Lung microvascular endothelial cell (primary cell): Measurements from ENCODE around the gene SYTL1. TPM values are rescaled to one million over a fixed set of nuclear protein-coding genes. Genes with fewer than 3 reads are reported as not detected.
A peak's percentile ranks its signal among the peaks of the same experiment; 100 is the strongest.

Source experiments
- DNase-seq, 2 donors: peaks; one replicate each; pipeline versions ENCODE4 v3.0.0 to v3.0.0-alpha.2; 2010; ENCODE audit warnings: low read depth in 2 of 2
- total RNA-seq: library from RNA; depleted of rRNA; stranded (reverse); fragments of >200 nt; gene quantifications from 2 replicates; pipeline ENCODE4 v1.2.1, GENCODE V29; 2014

The SYTL1 gene
- total RNA-seq, 1 donor from 2014 or later = not detected

DNA sequence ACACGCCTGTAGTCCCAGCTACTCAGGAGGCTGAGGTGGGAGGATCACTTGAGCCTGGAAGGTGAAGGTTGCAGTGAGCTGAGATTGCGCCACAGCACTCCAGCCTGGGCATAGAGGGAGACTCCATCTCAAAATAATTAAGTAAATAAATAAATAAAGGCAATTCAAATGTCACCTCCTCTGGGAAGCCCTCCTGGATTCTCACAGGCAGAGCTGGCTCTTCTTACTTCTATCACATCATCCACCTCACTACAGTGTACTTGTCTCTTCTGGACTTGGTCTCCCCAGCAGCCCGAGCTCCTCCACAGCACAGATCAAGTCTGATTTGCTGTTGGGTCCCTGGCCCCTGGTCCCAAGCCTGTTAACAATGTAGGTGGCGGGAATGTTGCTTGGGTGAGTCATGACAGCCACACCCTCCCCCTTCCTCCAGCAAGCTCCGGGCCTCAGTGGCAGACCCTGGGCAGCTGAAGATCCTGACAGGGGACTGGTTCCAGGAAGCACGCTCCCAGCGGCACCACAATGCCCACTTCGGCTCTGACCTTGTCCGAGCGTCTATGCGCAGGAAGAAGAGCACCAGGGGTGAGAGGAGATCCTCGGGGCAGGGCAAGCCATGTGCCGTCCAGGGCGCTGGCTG, 5.3 kb downstream of the SYTL1 start:
- DNase-seq = peak in 1 of 2 donors; percentile 15

DNA sequence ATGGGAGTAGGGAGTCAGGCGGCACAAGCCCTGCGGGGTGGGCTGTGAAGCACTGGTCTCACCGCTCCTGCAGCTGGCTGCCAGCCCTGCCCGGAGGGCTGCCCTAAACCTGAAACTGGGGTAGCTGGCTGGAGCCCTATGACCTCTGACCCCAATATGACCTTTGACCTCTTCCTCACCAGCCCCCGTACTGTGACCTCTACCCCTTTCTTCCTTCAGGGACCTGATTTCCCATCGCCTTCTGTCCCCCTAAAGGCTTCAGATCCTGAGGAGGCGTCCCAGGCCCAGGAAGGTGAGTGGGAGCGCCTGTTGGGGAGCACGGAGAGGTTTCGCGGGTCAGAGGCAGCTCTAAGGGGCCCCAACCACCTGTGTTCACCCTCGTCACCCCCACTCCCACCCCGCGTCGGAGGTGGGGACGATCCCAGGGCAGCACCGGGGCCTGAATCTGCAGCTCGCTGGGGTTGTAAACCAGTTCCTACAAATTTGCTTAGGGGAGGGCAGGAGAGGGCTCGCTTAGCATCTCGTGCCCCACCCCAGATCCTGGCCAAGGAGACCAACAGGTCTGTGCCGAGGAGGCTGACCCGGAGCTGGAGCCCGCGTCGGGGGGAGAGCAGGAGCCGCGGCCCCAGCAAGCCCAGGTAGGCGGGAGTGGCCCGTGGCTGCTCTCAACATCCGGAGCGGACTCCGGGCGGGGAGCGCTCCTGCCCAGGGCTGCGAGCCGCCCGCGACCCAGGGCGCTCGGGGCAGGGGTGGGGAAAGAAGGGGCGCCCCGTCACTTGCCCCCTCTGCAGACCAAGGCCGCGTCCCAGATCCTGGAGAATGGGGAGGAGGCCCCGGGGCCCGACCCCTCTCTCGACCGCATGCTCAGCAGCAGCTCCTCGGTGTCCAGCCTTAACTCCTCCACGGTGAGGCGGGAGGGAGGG, 7.3 kb downstream of the SYTL1 start:
- peak in 1 of 2 donors; percentile 14 for DNase-seq

DNA sequence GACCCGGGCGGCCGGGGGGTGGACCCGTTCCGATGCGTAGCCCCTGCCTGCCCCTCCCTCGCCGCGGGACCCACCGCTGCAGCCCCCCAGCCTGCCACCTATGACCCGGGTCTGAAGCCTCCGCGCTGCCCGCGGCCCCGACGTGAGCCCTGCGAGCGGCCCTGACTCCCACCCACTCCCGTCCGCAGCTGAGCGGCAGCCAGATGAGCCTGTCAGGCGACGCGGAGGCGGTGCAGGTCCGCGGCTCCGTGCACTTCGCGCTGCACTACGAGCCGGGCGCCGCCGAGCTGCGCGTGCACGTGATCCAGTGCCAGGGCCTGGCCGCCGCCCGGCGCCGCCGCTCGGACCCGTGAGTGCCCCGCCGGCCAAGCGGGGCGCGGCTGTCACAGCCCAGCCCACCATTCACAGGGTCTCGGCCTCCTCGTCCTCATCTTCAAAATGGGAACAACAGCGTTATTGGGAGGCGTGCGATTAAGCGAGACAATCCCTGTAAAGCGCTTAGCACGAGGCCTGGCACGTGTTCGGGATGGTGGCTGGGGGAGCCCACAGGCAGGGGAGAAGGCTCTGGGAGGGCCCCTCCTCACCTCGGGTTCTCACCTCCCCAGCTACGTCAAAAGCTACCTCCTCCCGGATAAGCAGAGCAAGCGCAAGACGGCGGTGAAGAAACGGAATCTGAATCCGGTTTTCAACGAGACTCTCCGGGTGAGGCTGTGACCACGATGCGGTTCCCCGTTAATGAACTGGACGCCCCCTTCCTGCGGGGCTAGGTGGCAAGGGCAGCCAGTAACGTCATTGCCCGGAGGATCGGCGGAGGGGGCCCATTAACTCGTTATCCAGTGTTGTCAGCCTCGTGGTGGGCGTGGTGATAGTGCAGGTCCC, 8.2 kb downstream of the SYTL1 start:
- peak; percentile 73 to 79 for DNase-seq

DNA sequence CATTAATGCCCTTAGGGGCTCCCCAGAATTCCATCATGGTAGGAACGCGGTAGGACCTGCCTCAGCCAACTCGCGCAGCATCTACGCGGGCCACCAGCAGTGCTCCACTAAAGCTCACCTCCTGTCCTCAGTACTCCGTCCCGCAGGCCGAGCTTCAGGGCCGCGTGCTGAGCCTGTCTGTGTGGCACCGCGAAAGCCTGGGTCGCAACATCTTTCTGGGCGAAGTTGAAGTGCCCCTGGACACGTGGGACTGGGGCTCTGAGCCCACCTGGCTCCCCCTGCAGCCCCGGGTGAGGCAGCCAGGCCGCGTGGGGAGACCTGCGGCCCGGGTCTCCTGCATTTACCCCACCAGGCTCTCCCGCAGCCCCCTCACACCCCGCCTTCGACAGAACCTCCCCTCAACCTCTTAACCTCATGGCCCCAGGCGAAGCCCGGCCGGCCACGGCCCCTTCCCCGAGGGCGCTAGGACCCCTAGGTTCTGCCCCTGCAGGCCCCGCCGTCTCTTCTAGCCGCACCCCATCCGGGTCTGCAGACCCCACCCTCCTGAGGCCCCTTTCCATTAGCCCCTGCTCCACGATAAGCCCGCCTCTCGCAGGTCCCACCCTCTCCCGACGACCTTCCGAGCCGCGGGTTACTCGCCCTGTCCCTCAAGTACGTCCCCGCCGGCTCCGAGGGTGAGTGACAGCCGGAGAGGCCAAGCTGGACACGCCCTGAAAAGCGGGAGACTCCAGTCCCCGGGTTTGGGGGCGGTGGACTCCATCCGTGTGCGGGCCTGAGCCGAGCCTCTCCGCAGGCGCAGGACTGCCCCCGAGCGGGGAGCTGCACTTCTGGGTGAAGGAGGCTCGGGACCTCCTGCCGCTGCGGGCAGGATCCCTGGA, 9.1 kb downstream of the SYTL1 start:
- peak in 1 of 2 donors; percentile 12 for DNase-seq

DNA sequence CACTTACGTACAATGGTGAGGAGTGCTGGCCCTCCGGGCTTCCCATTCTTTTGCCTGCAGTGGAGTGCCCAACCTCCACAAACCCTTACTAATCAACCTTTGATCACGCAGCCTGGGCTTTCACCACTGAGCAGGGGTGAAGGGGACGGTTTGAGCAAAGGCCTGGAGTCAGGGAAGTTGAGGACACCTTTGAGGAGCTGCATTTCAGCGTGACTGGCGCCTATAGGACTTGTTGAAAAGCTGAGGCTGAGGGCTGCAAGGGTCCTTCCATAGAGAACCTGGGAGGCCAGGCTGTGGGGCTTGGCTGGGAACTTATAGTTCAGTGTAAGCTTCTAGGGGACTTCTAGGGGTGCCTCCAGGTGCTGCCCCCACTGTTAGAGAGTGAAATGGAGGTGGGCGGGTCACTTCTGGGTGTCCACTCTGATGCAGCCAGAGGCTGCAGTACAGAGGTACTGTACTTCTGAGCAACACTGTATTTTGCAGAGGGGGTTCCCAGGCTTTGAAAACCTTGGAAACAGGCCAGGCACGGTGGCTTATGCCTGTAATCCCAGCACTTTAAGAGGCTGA, 9.8 kb downstream of the SYTL1 start:
- DNase-seq = no peak

DNA sequence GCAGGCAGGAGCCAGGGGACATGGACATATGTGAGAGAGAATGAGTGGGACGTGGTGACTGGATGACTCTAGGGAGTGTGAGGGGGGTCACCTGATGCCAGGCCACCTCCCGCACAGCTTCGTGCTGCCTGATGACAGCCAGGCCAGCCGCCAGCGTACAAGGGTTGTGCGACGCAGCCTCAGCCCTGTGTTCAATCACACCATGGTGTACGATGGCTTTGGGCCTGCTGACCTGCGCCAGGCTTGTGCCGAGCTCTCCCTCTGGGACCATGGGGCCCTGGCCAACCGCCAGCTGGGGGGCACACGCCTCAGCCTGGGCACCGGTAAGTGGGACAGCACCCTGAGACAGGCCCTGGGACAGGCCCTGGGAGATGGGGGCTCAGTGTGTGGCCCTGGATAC, 11.3 kb downstream of the SYTL1 start:
- no peak for DNase-seq

DNA sequence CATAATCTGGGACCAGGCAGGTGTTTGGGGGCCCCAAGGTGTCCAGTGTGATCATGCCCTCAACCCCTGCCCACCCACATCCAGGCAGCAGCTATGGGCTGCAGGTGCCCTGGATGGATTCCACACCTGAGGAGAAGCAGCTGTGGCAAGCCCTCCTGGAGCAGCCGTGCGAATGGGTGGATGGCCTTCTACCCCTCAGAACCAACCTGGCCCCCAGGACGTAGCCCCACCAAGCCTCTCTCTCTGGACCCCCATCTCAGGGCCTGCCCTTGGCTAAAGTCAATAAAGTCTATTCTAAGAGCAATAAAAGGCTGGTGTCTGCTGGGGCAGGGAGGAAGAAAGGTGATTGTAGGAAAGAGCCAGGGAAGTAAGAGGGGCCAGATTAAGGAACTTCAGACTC, 11.8 kb downstream of the SYTL1 start:
- DNase-seq = no peak

DNA sequence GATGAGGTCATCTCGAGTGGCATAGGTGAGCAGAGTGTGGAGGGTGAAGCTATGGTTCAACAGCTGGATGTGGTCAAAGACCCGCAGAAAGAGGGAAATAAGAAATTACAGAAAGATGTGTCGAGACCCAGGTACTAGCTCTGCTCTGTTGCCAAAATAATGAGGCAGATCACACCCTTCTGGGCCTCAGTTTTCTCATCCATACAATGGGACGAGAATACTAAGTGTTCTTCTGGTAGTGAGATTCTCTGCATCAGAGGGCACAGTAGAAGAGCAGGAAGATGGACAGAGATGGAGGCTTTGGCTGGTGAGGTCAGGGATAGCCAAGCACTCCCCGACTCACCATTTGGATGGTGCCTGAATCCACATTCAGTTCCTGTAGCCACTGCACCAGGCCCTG, 13.9 kb downstream of the SYTL1 start:
- DNase-seq = no peak

DNA sequence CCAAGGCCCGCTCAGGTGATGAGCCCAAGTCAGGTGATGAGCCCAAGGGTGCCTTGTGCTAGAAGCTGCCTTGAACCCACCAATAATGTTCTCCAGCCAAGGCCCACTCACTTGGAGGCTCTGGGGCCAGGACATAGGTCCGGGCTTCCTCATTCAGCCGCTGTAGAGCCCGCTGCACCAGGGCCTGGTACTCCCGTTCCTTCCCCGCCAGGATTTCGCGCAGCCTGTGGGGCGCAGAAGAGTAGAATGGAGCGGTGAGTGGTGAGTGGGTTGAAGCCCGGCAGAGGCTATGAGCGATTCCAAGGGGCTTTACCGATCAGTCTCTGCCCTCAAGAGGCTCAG, 14.4 kb downstream of the SYTL1 start:
- DNase-seq = no peak

DNA sequence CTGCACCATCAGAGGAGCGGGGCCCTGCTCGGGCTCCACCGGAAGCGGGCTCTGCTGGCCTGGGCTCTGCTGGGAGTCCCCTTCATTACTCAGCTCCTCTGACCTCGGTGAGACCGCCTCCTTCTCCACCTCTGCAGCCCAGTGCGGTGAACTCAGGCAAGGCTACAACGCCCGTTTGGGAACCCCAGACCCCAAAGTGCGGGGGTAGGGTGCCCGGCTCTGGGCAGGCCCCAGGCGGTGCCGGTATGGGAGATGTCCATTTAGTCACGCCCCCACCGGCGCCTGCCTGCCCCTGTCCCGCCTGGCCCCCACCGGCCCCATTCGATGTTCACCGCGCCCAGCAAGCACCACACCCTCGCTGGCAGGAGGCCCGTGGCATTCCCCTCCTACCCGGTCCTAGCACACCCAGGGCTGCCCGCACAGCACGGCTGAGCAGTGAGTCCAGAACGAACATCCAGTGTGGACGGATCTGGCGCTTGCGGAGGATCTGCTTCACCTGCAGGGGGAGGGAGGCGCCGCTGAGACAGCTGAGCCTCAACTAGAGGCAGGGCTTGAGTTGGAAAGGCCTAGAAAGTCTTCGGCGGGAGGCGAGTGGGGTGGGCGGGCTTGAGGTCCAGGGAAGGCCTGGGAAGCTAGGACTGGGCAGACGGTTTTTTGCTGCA, 14.9 kb downstream of the SYTL1 start:
- peak in 1 of 2 donors; percentile 21 for DNase-seq

DNA sequence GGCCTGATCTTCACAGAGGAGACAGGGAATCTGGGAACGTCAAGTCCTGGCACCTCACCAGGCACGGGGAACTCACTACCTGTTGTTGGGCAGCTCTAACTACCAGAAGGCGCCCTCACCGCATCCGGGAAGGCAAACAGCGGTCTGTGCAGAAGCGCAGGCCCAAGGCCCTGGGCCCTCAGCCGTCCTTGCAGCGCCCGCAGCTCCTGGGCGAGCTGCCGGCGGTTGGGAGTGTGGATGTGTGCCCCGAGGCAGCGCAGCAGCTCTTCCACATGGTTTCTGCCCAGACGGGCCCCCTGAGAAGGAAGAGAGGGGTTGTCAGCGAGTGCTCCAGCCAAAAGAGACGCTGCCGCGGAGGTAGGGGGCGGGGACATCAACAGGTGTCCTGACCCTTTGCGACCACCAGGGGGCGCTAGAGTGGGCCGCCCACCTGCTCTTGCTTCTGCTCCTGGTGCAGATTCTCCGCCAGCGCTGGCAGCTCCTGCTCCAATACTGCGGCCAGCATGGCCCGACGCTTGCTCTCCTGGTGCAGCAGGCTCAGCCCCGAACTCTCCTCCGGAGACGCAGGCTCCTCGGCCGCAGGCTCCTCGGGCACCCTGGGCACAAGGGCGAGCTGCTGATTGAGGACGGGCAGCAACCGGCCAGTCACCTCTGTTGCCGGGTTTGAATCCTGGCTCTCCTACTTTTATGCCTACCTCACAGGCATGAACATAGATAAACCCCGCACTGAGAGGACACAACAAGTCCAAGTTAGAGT, 15.6 kb downstream of the SYTL1 start:
- DNase-seq = peak; percentile 57 to 78

DNA sequence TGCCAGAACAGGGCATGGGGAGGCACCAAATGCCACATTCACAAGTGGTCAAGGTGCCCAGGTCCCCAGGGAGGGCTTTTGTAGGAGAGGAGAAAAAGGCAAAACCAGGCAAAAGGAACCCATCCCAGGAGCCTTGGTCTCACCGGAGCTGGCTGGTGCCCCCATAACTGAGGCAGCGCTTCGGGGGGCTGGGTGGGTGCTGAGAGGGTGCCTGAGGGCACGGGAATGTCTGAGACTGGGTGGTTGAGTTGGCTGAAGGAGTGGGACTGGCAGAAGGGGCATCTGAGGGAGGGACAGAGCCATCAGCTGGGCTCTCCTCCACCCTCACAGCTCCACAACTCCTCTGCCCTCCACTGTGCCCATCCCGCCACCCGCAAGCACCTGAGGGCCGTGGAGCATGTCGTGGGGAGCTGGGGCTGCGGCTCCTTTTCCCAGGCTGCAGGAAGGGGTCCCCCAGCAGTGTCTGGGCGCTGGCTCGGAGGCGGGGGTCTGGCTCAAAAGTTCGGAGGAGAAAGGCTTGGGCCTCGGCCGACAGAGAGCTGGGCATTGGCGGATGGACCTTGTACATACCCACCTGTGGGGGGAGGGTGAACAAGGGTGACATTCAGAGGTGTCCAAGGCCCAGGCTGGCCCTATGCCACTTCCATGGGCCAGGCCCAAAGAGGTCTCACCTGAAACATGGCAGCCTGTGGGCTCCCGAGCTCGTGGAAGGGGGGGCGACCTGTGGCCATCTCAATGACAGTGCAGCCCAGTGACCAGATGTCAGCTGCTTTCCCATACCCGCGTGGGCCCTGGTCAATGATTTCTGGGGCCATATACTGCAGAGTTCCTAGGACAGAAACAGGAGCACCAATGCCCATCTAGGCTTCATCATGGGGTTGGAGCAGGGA, 16.5 kb downstream of the SYTL1 start:
- no peak for DNase-seq

DNA sequence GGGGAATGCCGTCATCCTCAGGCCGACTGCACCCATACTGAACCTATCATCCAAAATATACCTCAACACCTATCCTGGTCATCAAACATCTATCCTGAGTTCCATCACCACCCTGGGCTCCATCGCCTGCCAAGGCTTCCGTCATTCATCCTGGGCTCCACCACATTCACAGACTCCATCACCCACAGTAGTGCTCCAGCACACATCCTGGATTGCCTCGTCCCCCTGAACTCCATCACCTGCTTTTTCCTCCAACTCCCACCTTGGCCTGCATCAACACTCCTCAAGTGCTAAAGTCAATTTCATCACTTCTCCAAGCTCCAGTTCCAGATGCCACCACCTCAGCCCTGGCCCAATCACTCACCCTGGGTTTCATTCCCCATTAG, 17.1 kb downstream of the SYTL1 start:
- DNase-seq = no peak

DNA sequence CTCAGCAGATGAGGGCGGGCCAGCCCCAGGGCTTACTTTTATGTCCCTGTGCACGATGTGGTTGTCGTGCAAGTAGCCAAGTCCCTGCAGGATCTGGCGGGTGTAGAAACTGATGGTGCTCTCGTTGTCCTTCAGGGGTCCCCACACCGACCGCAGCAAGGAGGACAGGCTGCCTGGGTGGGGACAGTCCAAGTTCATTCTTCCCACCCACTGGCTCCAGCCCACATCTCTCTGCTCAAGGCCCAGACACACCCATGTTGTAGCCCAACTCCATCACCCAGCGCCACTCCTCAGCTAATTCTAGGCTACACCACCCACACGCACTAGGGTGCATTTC, 18.0 kb downstream of the SYTL1 start:
- DNase-seq = no peak

DNA sequence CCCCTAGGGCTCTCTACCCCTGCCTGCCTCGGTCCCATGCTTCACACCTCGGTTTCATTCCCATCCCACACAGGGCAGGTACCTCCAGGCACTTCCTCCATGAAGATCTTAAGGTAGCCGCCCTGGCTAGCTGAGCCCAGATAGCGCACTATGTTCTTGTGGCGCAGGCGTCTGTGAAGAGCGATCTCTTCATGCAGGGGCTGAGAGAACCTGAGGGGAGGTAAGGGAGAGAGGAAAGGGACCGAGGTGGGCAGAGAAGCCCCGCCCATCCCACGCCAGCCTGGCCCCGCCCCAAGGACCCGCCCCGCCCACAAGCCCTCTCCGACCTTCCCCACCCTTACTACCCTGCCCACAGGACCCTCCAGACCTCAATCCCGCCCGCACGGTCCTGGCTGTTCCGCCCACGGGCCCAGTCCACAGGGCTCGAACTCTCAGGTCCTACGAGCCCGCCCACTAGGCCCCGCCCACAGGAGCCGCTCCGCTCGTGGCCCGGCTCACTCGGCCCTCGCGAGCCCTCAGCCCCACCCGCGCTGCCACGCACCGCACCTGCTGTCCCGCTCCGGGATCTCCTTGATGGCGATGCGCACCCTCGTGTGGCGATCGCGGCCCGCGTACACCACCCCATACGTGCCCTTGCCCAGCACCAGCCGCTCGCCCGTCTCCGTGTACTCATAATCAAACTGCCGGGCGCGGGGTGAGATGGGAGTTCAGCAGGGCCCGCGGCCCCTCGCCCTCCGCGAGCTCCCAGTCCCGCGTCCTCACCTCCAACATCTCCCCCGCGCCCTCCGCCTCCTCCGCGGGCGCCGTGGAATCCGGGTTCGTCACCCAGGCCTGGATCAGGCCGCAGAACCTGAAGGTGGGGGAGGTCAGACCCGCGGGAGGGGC, 18.6 kb downstream of the SYTL1 start:
- peak in 1 of 2 donors; percentile 19 for DNase-seq

DNA sequence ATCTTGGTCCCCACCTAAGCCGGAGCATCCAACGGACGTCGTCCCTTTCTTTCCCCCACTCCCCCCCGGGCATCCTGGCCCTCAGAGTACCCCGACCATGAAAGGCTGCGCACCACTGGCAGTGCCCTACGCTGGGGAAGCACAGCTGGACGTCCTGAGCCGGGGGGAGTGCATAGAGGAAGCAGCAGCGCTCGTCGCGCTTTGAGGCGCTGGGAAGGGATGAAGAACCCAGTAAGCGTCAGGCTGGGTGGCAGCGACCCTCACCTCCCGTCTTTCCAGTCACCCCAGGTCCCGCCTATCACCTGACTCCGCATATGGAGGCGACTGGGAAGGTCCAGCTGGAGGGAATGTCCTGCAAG, 19.2 kb downstream of the SYTL1 start:
- DNase-seq = no peak

DNA sequence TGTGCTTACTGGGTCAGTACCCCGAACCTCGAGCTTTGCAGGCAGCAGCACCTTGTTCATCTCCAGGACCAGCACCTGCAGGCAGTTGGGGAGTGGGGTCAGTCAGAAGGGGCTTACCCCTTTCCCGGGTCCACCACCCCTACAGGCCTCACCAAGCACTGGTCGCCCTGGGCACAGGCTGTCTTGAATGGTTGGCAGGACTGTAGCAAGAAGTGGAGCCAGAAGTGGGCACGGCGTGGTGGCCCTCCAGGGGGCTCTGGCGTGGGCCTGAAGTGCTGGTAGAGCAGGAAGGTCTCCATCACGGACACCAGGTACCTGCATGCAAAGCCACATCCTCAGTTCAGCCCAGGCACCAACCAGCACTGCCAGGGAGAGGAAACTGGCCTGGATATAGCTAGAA, 19.7 kb downstream of the SYTL1 start:
- no peak for DNase-seq
